K562 (cell line): ENCODE measurements around the gene TBL1Y. TPM values are rescaled to one million over a fixed set of nuclear protein-coding genes. Genes with fewer than 3 reads are reported as not detected.

ENCODE experiments used
- ATAC-seq: fragments of 200-7000 bp; cut with Tn5 transposase; 3 replicates; pipeline ENCODE4 v1.9.1; 2020; ENCODE audit warnings: moderate library complexity
- BruUV-seq: library from RNA; stranded (reverse); fragments of 400-500 nt; replicated peaks from 2 replicates; lab custom pipeline; 2021; lab: Mats Ljungman, UMichigan
- CTCF ChIA-PET: fragments of 300-600 bp; formaldehyde crosslinking; extraction: SDS; loops from one replicate; lab custom pipeline; 2021; ENCODE audit warnings: low intra/inter-chr PET ratio; lab: Yijun Ruan, JAX
- POLR2A ChIA-PET: fragments of 300-600, 350-650 bp; sonication (Branson Sonifier 250); formaldehyde crosslinking; extraction: SDS; loops from one replicate; lab custom pipeline; 2021; ENCODE audit warnings: antibody characterized with exemption, inconsistent platforms; lab: Yijun Ruan, JAX
- DNase-seq, 4 experiments: peaks; one replicate each; pipeline versions ENCODE4 v3.0.0 to v3.0.0-alpha.2; 2011 to 2018; ENCODE audit warnings: low spot score in 3 of 4, mixed read lengths in 3 of 4; ENCODE audit errors: extremely low read depth in 1 of 4
- FAIRE-seq: peaks from 2 replicates; lab custom pipeline; 2011; peaks lifted over from hg19 to GRCh38; lab: Jason Lieb, UNC
- H2AFZ ChIP-seq: 2 replicates; pipeline ENCODE4 v1.6.0; 2011; ENCODE audit warnings: low read depth, low read length, control low read depth, inconsistent platforms
- H3K27ac ChIP-seq: fragments of 200-600 bp; 3 replicates; pipeline ENCODE4 v1.8.0; 2011; ENCODE audit warnings: low read depth, mild to moderate bottlenecking, control low read depth, inconsistent platforms, low read length, moderate library complexity, mixed read lengths; ENCODE audit errors: extremely low read depth
- H3K27me3 ChIP-seq, 2 experiments: fragments of 300-600 bp in 1 of 2; 2 replicates in 1 of 2; 3 replicates in 1 of 2; pipeline versions ENCODE4 v1.6.0 to v1.8.0; 2011; ENCODE audit warnings: inconsistent platforms in 2 of 2, low read length in 2 of 2, mild to moderate bottlenecking in 1 of 2, mixed read lengths in 1 of 2, moderate library complexity in 1 of 2; ENCODE audit not compliant: control insufficient read depth in 2 of 2, insufficient read depth in 2 of 2
- H3K36me3 ChIP-seq: fragments of 300-600 bp; 3 replicates; pipeline ENCODE4 v1.8.0; 2011; ENCODE audit warnings: mild to moderate bottlenecking, low read length, inconsistent platforms; ENCODE audit not compliant: control insufficient read depth, insufficient read depth
- H3K4me1 ChIP-seq, 2 experiments: fragments of 200-600 bp in 1 of 2; replicated peaks in 1 of 2; 2 replicates in 1 of 2; 3 replicates in 1 of 2; pipeline versions ENCODE4 v1.5.1 to v1.8.0; 2011; ENCODE audit warnings: inconsistent platforms in 2 of 2, low read length in 2 of 2, mild to moderate bottlenecking in 1 of 2, mixed read lengths in 1 of 2, moderate library complexity in 1 of 2; ENCODE audit not compliant: control insufficient read depth in 2 of 2, insufficient read depth in 2 of 2
- H3K4me2 ChIP-seq: 2 replicates; pipeline ENCODE4 v1.6.1; 2011; ENCODE audit warnings: low read length, control low read depth, inconsistent platforms, mixed read lengths; ENCODE audit not compliant: insufficient read depth
- H3K4me3 ChIP-seq: fragments of 200-600 bp; sonication (generic), shearing (Covaris generic); 2 replicates; pipeline ENCODE4 v1.5.1; 2016; ENCODE audit warnings: control low read depth, inconsistent platforms
- H3K79me2 ChIP-seq: fragments of 200-600 bp; 3 replicates; pipeline ENCODE4 v1.8.0; 2011; ENCODE audit warnings: low read length, inconsistent platforms; ENCODE audit not compliant: control insufficient read depth, insufficient read depth
- H3K9ac ChIP-seq, 2 experiments: 2 replicates each; pipeline versions ENCODE4 v1.6.0 to v1.6.1; 2011; ENCODE audit warnings: low read depth in 2 of 2, low read length in 2 of 2, control low read depth in 1 of 2, inconsistent platforms in 1 of 2, mild to moderate bottlenecking in 1 of 2, mixed read lengths in 1 of 2; ENCODE audit not compliant: insufficient read depth in 1 of 2
- H3K9me1 ChIP-seq: one replicate; pipeline ENCODE4 v1.6.0; 2011; ENCODE audit warnings: inconsistent platforms, mild to moderate bottlenecking, low read length, moderate library complexity; ENCODE audit not compliant: control insufficient read depth, insufficient read depth
- H3K9me3 ChIP-seq: replicated peaks from 2 replicates; pipeline ENCODE4 v1.5.1; 2011; ENCODE audit warnings: low read depth, low read length, inconsistent platforms; ENCODE audit not compliant: control insufficient read depth, insufficient read depth
- H4K20me1 ChIP-seq: replicated peaks from 2 replicates; pipeline ENCODE4 v1.6.1; 2011; ENCODE audit warnings: low read length, inconsistent platforms, mixed read lengths; ENCODE audit not compliant: control insufficient read depth, insufficient read depth
- BCOR ChIP-seq: fragments of 450-650 bp; IDR thresholded peaks from 2 replicates; pipeline ENCODE4 v1.6.1; 2016
- ELF2 ChIP-seq: fragments of 250-450 bp; sonication (Bioruptor Pico); IDR thresholded peaks from 2 replicates; pipeline ENCODE4 v1.5.0; 2021; ENCODE audit warnings: mild to moderate bottlenecking
- ETS2 ChIP-seq: IDR thresholded peaks from 2 replicates; pipeline ENCODE4 v1.6.1; 2016; ENCODE audit warnings: borderline replicate concordance, missing genetic modification characterization, mild to moderate bottlenecking, moderate library complexity, missing compliant biosample characterization; ENCODE audit not compliant: poor library complexity, severe bottlenecking
- FOXA1 ChIP-seq: fragments of 450-650 bp; IDR thresholded peaks from 2 replicates; pipeline ENCODE4 v1.6.1; 2016; ENCODE audit warnings: mild to moderate bottlenecking, borderline replicate concordance
- HDAC1 ChIP-seq, 2 experiments: fragments of 450-650 bp; IDR thresholded peaks; 2 replicates each; pipeline ENCODE4 v1.6.1; 2016 to 2017; ENCODE audit warnings: inconsistent platforms in 1 of 2, mild to moderate bottlenecking in 1 of 2, moderate library complexity in 1 of 2
- HNRNPK ChIP-seq: fragments of 200-400 bp; formaldehyde crosslinking; IDR thresholded peaks from one replicate; pipeline ENCODE4 v1.6.1; 2018; ENCODE audit warnings: mild to moderate bottlenecking, low read depth, low read length; ENCODE audit not compliant: poor library complexity, severe bottlenecking
- NR4A1 ChIP-seq, 2 experiments: fragments of 250-450 bp in 1 of 2; fragments of 450-650 bp in 1 of 2; sonication (Bioruptor Pico) in 1 of 2; IDR thresholded peaks; 2 replicates each; pipeline versions ENCODE4 v1.4.0 to v1.6.1; 2016 to 2020; ENCODE audit warnings: mild to moderate bottlenecking in 2 of 2, missing compliant biosample characterization in 1 of 2, missing genetic modification characterization in 1 of 2, moderate library complexity in 1 of 2
- PHB ChIP-seq: fragments of 250-450 bp; sonication (Bioruptor Pico); IDR thresholded peaks from 2 replicates; pipeline ENCODE4 v1.5.0; 2021
- RBBP5 ChIP-seq: fragments of 200-600 bp; sonication (generic); IDR thresholded peaks from 2 replicates; pipeline ENCODE4 v1.6.1; 2012; ENCODE audit warnings: borderline replicate concordance, mild to moderate bottlenecking, low read length, control low read depth, inconsistent platforms; ENCODE audit not compliant: insufficient read depth, poor library complexity, severe bottlenecking
- RBM34 ChIP-seq: fragments of 200-400 bp; formaldehyde crosslinking; IDR thresholded peaks from 2 replicates; pipeline ENCODE4 v1.6.1; 2018; ENCODE audit warnings: low read length, borderline replicate concordance; ENCODE audit not compliant: insufficient read depth
- ZNF12 ChIP-seq: sonication (generic); formaldehyde crosslinking; IDR thresholded peaks from 2 replicates; pipeline ENCODE4 v1.4.0; 2020; ENCODE audit warnings: mild to moderate bottlenecking, missing genetic modification reagents
- ZNF165 ChIP-seq: fragments of 250-450 bp; sonication (Bioruptor Pico); IDR thresholded peaks from 2 replicates; pipeline ENCODE4 v1.4.0; 2020; ENCODE audit warnings: borderline replicate concordance
- WGBS: fragments of 100-300 bp; shearing (Covaris generic); methylation state at CpG from one replicate; pipeline ENCODE4 v1.1.6; 2016; ENCODE audit warnings: low coverage, mixed read lengths; ENCODE audit not compliant: insufficient coverage; ENCODE audit errors: missing lambda C conversion rate; 5-methylcytosine and 5-hydroxymethylcytosine counted together
- in situ Hi-C: fragments of 300-500 bp; cut with MboI; formaldehyde crosslinking; loops from 4 replicates; pipeline ENCODE4 v1.15.0; 2018; ENCODE audit warnings: inconsistent platforms, mixed read lengths
- intact Hi-C: fragments of 100-400 bp; cut with micrococcal nuclease; formaldehyde crosslinking; loops from 2 replicates; pipeline ENCODE4 v1.14.2; 2022
- polyA plus RNA-seq, 8 experiments: library from polyadenylated mRNA; depleted of rRNA in 4 of 8; stranded (reverse) in 5 of 8; unstranded in 3 of 8; fragments of >200 nt; fragmentation: Nextera tagmentation in 2 of 8; fragmentation: Illumina TruSeq in 1 of 8; extraction: Ambion mirVana in 2 of 8; extraction: Trizol in 1 of 8; gene quantifications; 2 replicates each; pipeline versions ENCODE4 v1.2.1 to v1.2.3, GENCODE V29; 2011 to 2014; ENCODE audit warnings: inconsistent platforms in 1 of 8, missing spikeins in 1 of 8
- total RNA-seq, 7 experiments: library from RNA; depleted of rRNA in 6 of 7; stranded (reverse); fragments of >200 nt in 6 of 7; fragmentation: Illumina TruSeq in 2 of 7; extraction: Trizol in 2 of 7; gene quantifications; 2 replicates each; pipeline versions ENCODE4 v1.2.1 to v1.2.3, GENCODE V29; 2011 to 2021; ENCODE audit warnings: low replicate concordance in 1 of 7
- TF ChIP-seq, protein P1 (sequence below): fragments of 450-650 bp; conservative IDR thresholded peaks from 2 replicates; pipeline ENCODE4 v1.6.1; 2016; ENCODE audit warnings: missing genetic modification characterization, low read depth, mild to moderate bottlenecking, control low read depth, missing compliant biosample characterization
- TF ChIP-seq, protein P2 (sequence below): fragments of 450-650 bp; formaldehyde crosslinking; IDR thresholded peaks from 2 replicates; pipeline ENCODE4 v1.4.0; 2020; ENCODE audit warnings: mild to moderate bottlenecking, moderate library complexity
- TF ChIP-seq, protein P3 (sequence below): fragments of 250-450 bp; sonication (Bioruptor Pico); IDR thresholded peaks from 2 replicates; pipeline ENCODE4 v1.4.0; 2020

TBL1Y gene
- total and polyA plus RNA-seq, 9 of the 15 experiments (the other 6 are each of a cell fraction or from before 2014, with no cell fraction given) = not detected

DNA sequence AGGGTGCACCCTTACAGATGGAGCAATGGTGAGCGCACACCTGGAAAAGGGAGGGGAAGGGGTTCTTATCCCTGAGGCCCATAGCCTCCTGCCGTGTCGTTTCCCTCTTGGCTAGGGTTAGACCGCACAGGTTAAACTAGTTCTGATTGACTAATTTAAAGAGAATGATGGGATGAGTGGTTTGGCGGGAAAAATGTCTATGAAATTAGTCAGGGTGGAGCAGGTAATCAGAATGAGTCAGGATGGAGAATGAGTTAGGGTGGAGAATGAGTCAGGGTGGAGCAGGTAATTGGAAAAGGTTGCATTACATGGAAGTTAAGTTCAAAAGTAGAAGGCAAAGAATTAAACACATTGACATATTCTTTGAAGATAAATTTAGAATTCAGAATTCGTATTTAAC is 196.7 kb downstream of the TBL1Y start:
- WGBS = no CpG with 5 or more reads among the region's 6 CpGs
- CTCF ChIA-PET = no interaction called here
- Histone ChIP-seq H3K27ac (no peak overlapping the region), H4K20me1 (no peaks in the 10 kb centered on the region), H3K4me1 (no peaks in the 10 kb centered on the region), H2AFZ (no peak overlapping the region), H3K9ac (no peak overlapping the region), H3K9me3 (no peaks in the 10 kb centered on the region), H3K4me3 (no peak overlapping the region), H3K36me3 (no peaks in the 10 kb centered on the region), H3K79me2 (no peaks in the 10 kb centered on the region), H3K4me2 (no peak overlapping the region), H3K9me1 (no peaks in the 10 kb centered on the region), H3K27me3 (no peaks in the 10 kb centered on the region)
- POLR2A ChIA-PET = no interaction called here
- FAIRE-seq (no peak), ATAC-seq (no peak), DNase-seq (no peak)
- intact Hi-C loops (no loop called here), in situ Hi-C loops (no loop called here)
- no TSS peak for BruUV-seq
- no peak for TF ChIP-seq ZNF165
- no peak for TF ChIP-seq ELF2
- TF ChIP-seq, protein P1, sequence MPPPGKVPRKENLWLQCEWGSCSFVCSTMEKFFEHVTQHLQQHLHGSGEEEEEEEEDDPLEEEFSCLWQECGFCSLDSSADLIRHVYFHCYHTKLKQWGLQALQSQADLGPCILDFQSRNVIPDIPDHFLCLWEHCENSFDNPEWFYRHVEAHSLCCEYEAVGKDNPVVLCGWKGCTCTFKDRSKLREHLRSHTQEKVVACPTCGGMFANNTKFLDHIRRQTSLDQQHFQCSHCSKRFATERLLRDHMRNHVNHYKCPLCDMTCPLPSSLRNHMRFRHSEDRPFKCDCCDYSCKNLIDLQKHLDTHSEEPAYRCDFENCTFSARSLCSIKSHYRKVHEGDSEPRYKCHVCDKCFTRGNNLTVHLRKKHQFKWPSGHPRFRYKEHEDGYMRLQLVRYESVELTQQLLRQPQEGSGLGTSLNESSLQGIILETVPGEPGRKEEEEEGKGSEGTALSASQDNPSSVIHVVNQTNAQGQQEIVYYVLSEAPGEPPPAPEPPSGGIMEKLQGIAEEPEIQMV = no peak
- TF ChIP-seq HDAC1 (IDR thresholded peaks at IDR 0.05) = no peak
- TF ChIP-seq, protein P2, sequence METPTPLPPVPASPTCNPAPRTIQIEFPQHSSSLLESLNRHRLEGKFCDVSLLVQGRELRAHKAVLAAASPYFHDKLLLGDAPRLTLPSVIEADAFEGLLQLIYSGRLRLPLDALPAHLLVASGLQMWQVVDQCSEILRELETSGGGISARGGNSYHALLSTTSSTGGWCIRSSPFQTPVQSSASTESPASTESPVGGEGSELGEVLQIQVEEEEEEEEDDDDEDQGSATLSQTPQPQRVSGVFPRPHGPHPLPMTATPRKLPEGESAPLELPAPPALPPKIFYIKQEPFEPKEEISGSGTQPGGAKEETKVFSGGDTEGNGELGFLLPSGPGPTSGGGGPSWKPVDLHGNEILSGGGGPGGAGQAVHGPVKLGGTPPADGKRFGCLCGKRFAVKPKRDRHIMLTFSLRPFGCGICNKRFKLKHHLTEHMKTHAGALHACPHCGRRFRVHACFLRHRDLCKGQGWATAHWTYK = no peak
- no peak for TF ChIP-seq ZNF12 (CRISPR knock-in tag)
- TF ChIP-seq RBM34 = no peak
- no peak for TF ChIP-seq HNRNPK
- TF ChIP-seq PHB (CRISPR knock-in tag) = no peak
- TF ChIP-seq NR4A1 (CRISPR knock-in tag; IDR thresholded peaks at IDR 0.05) = no peak
- TF ChIP-seq NR4A1 (tag; IDR thresholded peaks at IDR 0.05) = no peak
- TF ChIP-seq, protein P3, sequence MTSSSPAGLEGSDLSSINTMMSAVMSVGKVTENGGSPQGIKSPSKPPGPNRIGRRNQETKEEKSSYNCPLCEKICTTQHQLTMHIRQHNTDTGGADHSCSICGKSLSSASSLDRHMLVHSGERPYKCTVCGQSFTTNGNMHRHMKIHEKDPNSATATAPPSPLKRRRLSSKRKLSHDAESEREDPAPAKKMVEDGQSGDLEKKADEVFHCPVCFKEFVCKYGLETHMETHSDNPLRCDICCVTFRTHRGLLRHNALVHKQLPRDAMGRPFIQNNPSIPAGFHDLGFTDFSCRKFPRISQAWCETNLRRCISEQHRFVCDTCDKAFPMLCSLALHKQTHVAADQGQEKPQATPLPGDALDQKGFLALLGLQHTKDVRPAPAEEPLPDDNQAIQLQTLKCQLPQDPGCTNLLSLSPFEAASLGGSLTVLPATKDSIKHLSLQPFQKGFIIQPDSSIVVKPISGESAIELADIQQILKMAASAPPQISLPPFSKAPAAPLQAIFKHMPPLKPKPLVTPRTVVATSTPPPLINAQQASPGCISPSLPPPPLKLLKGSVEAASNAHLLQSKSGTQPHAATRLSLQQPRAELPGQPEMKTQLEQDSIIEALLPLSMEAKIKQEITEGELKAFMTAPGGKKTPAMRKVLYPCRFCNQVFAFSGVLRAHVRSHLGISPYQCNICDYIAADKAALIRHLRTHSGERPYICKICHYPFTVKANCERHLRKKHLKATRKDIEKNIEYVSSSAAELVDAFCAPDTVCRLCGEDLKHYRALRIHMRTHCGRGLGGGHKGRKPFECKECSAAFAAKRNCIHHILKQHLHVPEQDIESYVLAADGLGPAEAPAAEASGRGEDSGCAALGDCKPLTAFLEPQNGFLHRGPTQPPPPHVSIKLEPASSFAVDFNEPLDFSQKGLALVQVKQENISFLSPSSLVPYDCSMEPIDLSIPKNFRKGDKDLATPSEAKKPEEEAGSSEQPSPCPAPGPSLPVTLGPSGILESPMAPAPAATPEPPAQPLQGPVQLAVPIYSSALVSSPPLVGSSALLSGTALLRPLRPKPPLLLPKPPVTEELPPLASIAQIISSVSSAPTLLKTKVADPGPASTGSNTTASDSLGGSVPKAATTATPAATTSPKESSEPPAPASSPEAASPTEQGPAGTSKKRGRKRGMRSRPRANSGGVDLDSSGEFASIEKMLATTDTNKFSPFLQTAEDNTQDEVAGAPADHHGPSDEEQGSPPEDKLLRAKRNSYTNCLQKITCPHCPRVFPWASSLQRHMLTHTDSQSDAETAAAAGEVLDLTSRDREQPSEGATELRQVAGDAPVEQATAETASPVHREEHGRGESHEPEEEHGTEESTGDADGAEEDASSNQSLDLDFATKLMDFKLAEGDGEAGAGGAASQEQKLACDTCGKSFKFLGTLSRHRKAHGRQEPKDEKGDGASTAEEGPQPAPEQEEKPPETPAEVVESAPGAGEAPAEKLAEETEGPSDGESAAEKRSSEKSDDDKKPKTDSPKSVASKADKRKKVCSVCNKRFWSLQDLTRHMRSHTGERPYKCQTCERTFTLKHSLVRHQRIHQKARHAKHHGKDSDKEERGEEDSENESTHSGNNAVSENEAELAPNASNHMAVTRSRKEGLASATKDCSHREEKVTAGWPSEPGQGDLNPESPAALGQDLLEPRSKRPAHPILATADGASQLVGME (CRISPR knock-in tag) = no peak
- TF ChIP-seq FOXA1 = no peak
- TF ChIP-seq ETS2 (tag) = no peak
- no peak for TF ChIP-seq BCOR
- TF ChIP-seq RBBP5 = no peak
